Neural cell (in vitro differentiated cells): ENCODE results near the gene GNAS. TPM values are rescaled to one million over a fixed set of nuclear protein-coding genes. Genes with fewer than 3 reads are reported as not detected.

Experiments used
- H2AFZ ChIP-seq: fragments of 200-600, 300-800 bp; sonication (generic), shearing (Covaris generic); 2 replicates; pipeline ENCODE4 v1.6.0; 2014; ENCODE audit warnings: low read depth, mild to moderate bottlenecking, antibody characterized with exemption, low read length, moderate library complexity
- H3F3A ChIP-seq: fragments of 200-600 bp; shearing (Covaris generic); 2 replicates; pipeline ENCODE4 v1.6.1; 2016; ENCODE audit warnings: mild to moderate bottlenecking, moderate library complexity, mixed read lengths, antibody characterized with exemption, low read length; ENCODE audit not compliant: insufficient read depth, poor library complexity, severe bottlenecking
- H3K27ac ChIP-seq: fragments of 200-600, 300-800 bp; sonication (generic), shearing (Covaris generic); 2 replicates; pipeline ENCODE4 v1.5.1; 2014; ENCODE audit warnings: mild to moderate bottlenecking, low read length, moderate library complexity
- H3K27me3 ChIP-seq: fragments of 300-800, 200-600 bp; sonication (generic), shearing (Covaris generic); 2 replicates; pipeline ENCODE4 v1.6.0; 2014; ENCODE audit warnings: mild to moderate bottlenecking, low read depth, low read length, moderate library complexity; ENCODE audit not compliant: insufficient read depth
- H3K36me3 ChIP-seq: fragments of 300-800, 200-600 bp; sonication (generic), shearing (Covaris generic); 2 replicates; pipeline ENCODE4 v1.5.1; 2014; ENCODE audit warnings: mild to moderate bottlenecking, antibody characterized with exemption, low read length, moderate library complexity; ENCODE audit not compliant: insufficient read depth
- H3K4me2 ChIP-seq: fragments of 300-800, 200-600 bp; sonication (generic), shearing (Covaris generic); 2 replicates; pipeline ENCODE4 v1.6.0; 2014; ENCODE audit warnings: mild to moderate bottlenecking, low read length
- H3K4me3 ChIP-seq: fragments of 300-800, 200-600 bp; sonication (generic), shearing (Covaris generic); 2 replicates; pipeline ENCODE4 v1.5.1; 2014; ENCODE audit warnings: mild to moderate bottlenecking, low read length, moderate library complexity
- H3K79me2 ChIP-seq: fragments of 200-600 bp; shearing (Covaris generic); replicated peaks from 2 replicates; pipeline ENCODE4 v1.6.0; 2014; ENCODE audit warnings: mild to moderate bottlenecking, low read length, moderate library complexity; ENCODE audit not compliant: insufficient read depth
- H3K9ac ChIP-seq: fragments of 300-800, 200-600 bp; sonication (generic), shearing (Covaris generic); 2 replicates; pipeline ENCODE4 v1.6.1; 2016; ENCODE audit warnings: mild to moderate bottlenecking, low read length, mixed read lengths
- H3K9me2 ChIP-seq: fragments of 200-600 bp; shearing (Covaris generic); 2 replicates; pipeline ENCODE4 v1.6.1; 2016; ENCODE audit warnings: mild to moderate bottlenecking, low read length, mixed read lengths; ENCODE audit not compliant: insufficient read depth
- H3K9me3 ChIP-seq: fragments of 200-600, 300-800 bp; sonication (generic), shearing (Covaris generic); 2 replicates; pipeline ENCODE4 v1.6.1; 2016; ENCODE audit warnings: mild to moderate bottlenecking, mixed run types, low read length, moderate library complexity, mixed read lengths
- H4K20me1 ChIP-seq: fragments of 200-600 bp; shearing (Covaris generic); 2 replicates; pipeline ENCODE4 v1.6.1; 2016; ENCODE audit warnings: mild to moderate bottlenecking, mixed run types; ENCODE audit not compliant: insufficient read depth
- CTCF ChIP-seq: fragments of 450-650 bp; IDR thresholded peaks from 2 replicates; pipeline ENCODE4 v1.5.1; 2014; ENCODE audit warnings: antibody characterized with exemption, mild to moderate bottlenecking, moderate library complexity; ENCODE audit not compliant: poor library complexity, severe bottlenecking
- EP300 ChIP-seq: fragments of 450-650 bp; conservative IDR thresholded peaks from 2 replicates; pipeline ENCODE4 v1.6.1; 2014; ENCODE audit warnings: antibody characterized with exemption, mild to moderate bottlenecking, moderate library complexity; ENCODE audit not compliant: poor library complexity, severe bottlenecking
- EZH2 ChIP-seq: fragments of 200-600, 300-800 bp; shearing (Covaris generic), sonication (generic); IDR thresholded peaks from 2 replicates; pipeline ENCODE4 v1.6.1; 2014; ENCODE audit warnings: antibody characterized with exemption, low read length, borderline replicate concordance, mild to moderate bottlenecking; ENCODE audit not compliant: insufficient read depth, poor library complexity, severe bottlenecking
- MXI1 ChIP-seq: fragments of 450-650 bp; conservative IDR thresholded peaks from 2 replicates; pipeline ENCODE4 v1.6.1; 2014; ENCODE audit warnings: antibody characterized with exemption, mild to moderate bottlenecking; ENCODE audit not compliant: poor library complexity, severe bottlenecking
- POLR2AphosphoS5 ChIP-seq: IDR thresholded peaks from 2 replicates; pipeline ENCODE4 v1.6.1; 2012
- RAD21 ChIP-seq: fragments of 450-650 bp; conservative IDR thresholded peaks from 2 replicates; pipeline ENCODE4 v1.6.1; 2014; ENCODE audit warnings: antibody characterized with exemption, mild to moderate bottlenecking, moderate library complexity
- REST ChIP-seq: IDR thresholded peaks from 2 replicates; pipeline ENCODE4 v1.6.1; 2012; ENCODE audit warnings: borderline replicate concordance
- SMC3 ChIP-seq: fragments of 450-650 bp; conservative IDR thresholded peaks from 2 replicates; pipeline ENCODE4 v1.6.1; 2014; ENCODE audit warnings: antibody characterized with exemption, mild to moderate bottlenecking, moderate library complexity; ENCODE audit not compliant: poor library complexity
- TAF1 ChIP-seq: IDR thresholded peaks from 2 replicates; pipeline ENCODE4 v1.6.1; 2012; ENCODE audit warnings: low read depth
- polyA plus RNA-seq: library from polyadenylated mRNA; depleted of rRNA; stranded (reverse); fragments of >200 nt; gene quantifications from 2 replicates; pipeline ENCODE4 v1.2.3, GENCODE V29; 2014

GNAS gene
- polyA plus RNA-seq, 1 donor from 2014 or later, result 958 TPM

- Histone ChIP-seq H3K4me3 (no peak overlapping the region), H3K9ac (no peak overlapping the region), H3K9me2 (no peaks in the 10 kb centered on the region), H3F3A (peaks cover 2% of the 10 kb centered on the region), H3K9me3 (no peaks in the 10 kb centered on the region), H3K27me3 (no peaks in the 10 kb centered on the region), H3K36me3 (no peaks in the 10 kb centered on the region), H3K79me2 (no peaks in the 10 kb centered on the region), H4K20me1 (no peaks in the 10 kb centered on the region), H2AFZ (no peak overlapping the region), H3K4me2 (no peak overlapping the region), H3K27ac (no peak overlapping the region)
- TF ChIP-seq EZH2, result no peak
- peak; percentile 12 for TF ChIP-seq CTCF
These were observed 28.7 kb downstream of the GNAS start for GRCh38 chr20:58880994-58881752.

- H3K36me3 ChIP-seq, result no peaks in the 10 kb centered on the region
- H3K9ac ChIP-seq, result no peak overlapping the region
- no peak overlapping the region for H2AFZ ChIP-seq
- H3K27me3 ChIP-seq, result no peaks in the 10 kb centered on the region
- H4K20me1 ChIP-seq, result no peaks in the 10 kb centered on the region
- no peaks in the 10 kb centered on the region for H3K9me3 ChIP-seq
- no peaks in the 10 kb centered on the region for H3K79me2 ChIP-seq
- H3K27ac ChIP-seq, result no peak overlapping the region
- no peak for TF ChIP-seq EZH2
- no peak for TF ChIP-seq EP300
- TF ChIP-seq REST, result no peak
- TF ChIP-seq SMC3, result no peak
- TF ChIP-seq RAD21, result no peak
- TF ChIP-seq CTCF, result no peak
- no peak for TF ChIP-seq POLR2AphosphoS5
- no peak for TF ChIP-seq TAF1
- TF ChIP-seq MXI1, result no peak
- H3K9me2 ChIP-seq, result no peaks in the 10 kb centered on the region
- no peaks in the 10 kb centered on the region for H3F3A ChIP-seq
- no peak overlapping the region for H3K4me2 ChIP-seq
- no peak overlapping the region for H3K4me3 ChIP-seq
These were observed 30.2 kb downstream of the GNAS start for GRCh38 chr20:58882704-58883089.
